Right renal pelvis (tissue), 4 donors: ENCODE data around the gene RPL29. TPM values are rescaled to one million over a fixed set of nuclear protein-coding genes. Genes with fewer than 3 reads are reported as not detected.
"Not testable (repeated sequence)": the region's sequence is repeated elsewhere in the genome, so short reads cannot be mapped to it uniquely, and the experiment has no call there.

Source experiments
- DNase-seq, 4 donors: peaks; one replicate each; pipeline ENCODE4 v3.0.0-alpha.2; 2013; ENCODE audit warnings: low read depth in 4 of 4, low spot score in 3 of 4, missing footprints in 1 of 4
- polyA plus RNA-seq, 4 donors: library from polyadenylated mRNA; unstranded; fragments of 120-200 nt; gene quantifications; one replicate each; pipeline ENCODE4 v1.2.1, GENCODE V29; 2013; ENCODE audit not compliant: insufficient read length in 4 of 4

RPL29 gene
- polyA plus RNA-seq, 4 donors, result 1,532 to 1,899 (median 1,617) TPM

DNA sequence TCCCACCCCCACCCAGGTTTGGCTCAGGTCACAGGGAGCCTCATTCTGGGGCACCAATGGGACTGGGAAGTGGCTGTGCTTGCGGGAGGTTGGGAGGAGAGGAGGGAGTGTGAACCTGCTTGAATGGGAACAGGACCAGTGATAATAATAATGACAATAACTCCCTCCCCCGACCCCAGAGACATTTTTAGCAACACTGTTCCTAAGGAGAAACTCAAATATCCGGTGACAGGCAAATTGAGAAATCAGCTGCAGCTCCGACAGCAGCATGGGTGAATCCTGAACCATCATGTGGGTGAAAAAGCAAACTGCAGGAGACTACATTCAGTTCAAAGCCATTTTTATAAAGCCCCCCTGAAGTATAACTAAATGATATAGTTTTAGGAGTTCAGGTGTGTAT, 11.6 kb upstream of the RPL29 start:
- DNase-seq, result no peak

DNA sequence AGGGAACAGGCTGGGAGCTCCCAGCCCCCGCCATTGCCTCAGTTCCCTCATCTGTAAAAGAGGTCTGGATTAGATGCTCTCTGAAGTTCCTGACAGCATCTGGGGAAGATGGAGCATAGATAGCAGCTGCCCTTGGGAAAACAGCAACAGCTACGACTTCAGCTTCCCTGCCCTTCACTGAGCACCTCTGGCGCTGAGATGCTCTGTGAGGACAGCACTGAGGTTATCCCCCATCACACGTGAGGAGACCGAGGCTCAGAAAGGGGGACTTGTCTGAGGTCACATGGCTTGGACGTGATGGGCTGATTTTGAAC, 11.1 kb upstream of the RPL29 start:
- no peak for DNase-seq

GRCh38 chr3:52006017-52006819, 10.5 kb upstream of the RPL29 start:
- no peak for DNase-seq

DNA sequence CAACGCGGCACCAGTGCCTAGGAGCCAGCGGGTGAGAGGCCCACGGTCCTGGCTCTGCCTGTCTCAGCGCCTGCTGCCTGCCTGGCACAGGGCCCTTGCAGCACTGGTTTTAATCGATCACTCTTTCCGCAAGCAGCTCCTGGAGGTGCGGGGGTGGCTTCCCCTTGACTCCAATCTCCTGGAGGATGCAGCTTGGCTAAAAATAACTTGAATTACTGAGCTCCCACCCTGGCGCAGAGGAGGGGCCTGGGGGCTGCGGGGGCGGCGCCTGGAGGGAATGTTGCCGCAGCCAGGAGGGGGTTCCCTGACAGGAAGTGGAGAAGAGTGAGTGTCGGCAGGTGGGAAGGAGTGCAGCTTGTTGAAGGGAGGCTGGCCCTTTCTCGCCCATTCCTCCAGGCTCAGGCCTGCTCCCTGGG, 9.9 kb upstream of the RPL29 start:
- DNase-seq, result peak in 3 of 4 donors; percentile 39 to 66 (median 61)

- no peak for DNase-seq
Measured at GRCh38 chr3:52004906-52005395, 9.3 kb upstream of the RPL29 start.

GRCh38 chr3:52004163-52004787, 8.6 kb upstream of the RPL29 start:
- DNase-seq, result peak in 3 of 4 donors; percentile 42 to 54 (median 43)

GRCh38 chr3:52002748-52003147, 7.1 kb upstream of the RPL29 start:
- no peak for DNase-seq

- peak; percentile 68 to 76 (median 70) for DNase-seq
Measured at GRCh38 chr3:52001443-52001974, 5.8 kb upstream of the RPL29 start.

DNA sequence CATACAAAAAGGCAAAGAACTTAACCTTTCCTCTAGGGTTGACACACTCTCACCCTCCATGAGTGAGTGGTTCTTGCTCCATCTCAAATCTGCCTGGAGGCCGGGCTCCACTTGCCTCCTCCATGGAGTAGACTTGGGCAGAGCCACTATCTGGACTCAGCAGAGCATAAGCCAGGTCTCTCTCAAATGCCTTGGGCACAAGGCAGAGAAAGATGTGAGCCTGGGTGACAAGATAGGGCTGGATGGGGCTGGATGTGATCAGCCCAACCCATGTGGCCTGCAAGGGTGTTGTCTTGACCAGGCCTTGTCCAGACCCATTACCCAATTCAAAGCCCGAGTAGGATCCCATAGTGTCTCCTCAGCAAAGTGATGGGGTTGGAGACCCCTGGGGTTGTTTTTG, 4.2 kb upstream of the RPL29 start:
- DNase-seq, result no peak

DNA sequence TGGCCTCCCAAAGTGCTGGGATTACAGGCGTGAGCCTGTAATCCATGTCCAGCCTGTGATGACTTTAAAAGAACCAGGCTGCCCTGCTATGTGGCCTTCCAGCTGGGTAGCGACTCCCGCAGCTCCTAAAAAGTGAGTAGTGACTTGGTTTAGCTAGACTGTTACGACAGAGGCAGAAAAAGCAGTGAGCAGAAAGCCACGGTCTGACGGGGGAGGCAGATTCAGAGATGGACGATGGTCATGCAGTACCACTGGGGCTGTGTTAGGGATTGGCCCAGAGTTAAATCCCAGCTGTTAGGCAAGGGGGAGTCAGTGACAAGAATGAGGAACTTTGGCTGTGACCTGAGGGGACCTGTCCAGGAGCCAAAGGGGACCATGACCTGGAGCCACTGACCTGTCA, 3.1 kb upstream of the RPL29 start:
- DNase-seq, result no peak

- no peak for DNase-seq
Measured at GRCh38 chr3:51997935-51998596, 2.4 kb upstream of the RPL29 start.

GRCh38 chr3:51997172-51997571, 1.5 kb upstream of the RPL29 start:
- no peak for DNase-seq

DNA sequence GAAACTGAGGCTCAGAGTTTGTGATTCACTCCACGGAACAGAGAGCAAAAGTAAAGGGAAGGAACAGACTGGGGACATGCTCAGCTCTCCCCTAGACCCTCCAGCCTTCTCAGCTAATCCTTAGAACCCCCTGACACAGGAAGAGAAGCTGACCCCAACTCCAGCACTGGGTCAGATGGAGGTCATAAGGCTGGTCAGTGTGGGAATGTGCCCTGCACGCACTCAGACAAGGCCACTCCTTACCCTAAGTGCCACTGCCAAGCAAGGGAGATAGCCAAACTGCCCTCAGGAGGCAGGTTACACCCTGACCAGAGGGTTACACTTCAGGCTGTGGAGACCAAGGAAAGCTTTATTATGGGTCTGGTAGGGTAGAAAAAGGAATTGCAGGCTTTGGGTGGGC, 1.2 kb downstream of the RPL29 start:
- DNase-seq, result no peak

- not testable (repeated sequence) for DNase-seq
Measured at GRCh38 chr3:51993657-51994056, 2.0 kb downstream of the RPL29 start.

GRCh38 chr3:51992017-51992682, 3.5 kb downstream of the RPL29 start:
- DNase-seq, result no peak

- not testable (repeated sequence) for DNase-seq
Measured at GRCh38 chr3:51990501-51990971, 5.2 kb downstream of the RPL29 start.

- DNase-seq, result no peak
Measured at GRCh38 chr3:51988286-51989146, 7.2 kb downstream of the RPL29 start.

GRCh38 chr3:51987568-51987967, 8.1 kb downstream of the RPL29 start:
- DNase-seq, result no peak

DNA sequence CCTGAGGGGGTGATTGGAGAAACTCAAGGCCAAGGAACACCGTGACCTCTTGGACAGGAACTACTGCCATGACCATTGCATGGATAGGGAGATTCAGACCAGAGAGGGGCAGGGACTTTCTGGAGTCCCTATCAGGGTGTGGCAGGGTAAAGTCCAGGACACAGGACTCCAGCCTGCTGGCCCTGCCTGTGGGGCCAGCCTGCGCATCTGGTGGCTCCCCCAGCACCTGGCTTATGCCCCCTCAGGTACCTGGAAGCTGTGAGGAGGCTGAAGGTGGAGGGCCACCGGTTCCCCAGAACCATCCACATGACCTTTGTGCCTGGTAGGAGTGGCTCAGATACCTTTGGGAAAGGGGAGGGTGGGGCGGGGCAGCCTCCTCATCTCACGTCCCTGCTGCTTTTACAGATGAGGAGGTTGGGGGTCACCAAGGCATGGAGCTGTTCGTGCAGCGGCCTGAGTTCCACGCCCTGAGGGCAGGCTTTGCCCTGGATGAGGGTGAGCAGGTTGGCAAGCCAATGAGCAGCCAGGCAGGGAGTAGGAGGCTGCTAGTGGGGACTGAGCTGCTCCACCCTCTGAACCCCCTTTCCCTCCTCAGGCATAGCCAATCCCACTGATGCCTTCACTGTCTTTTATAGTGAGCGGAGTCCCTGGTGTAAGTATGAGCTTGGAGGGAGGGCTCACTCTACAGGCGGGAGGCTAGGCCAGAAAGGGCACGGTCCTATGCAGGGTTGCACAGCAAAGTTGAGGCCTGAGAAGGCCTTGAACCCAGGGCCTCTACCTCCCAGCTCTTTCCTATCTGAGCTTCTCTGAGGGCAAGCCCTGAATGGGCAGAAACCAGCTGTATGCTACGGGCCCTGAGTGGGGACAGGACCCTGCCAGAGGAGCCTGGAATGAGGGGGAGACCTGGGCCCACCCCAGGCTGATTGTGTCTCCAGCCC, 9.4 kb downstream of the RPL29 start:
- DNase-seq, result no peak
